ENCODE results near the gene MACIR. TPM values are rescaled to one million over a fixed set of nuclear protein-coding genes. Genes with fewer than 3 reads are reported as not detected.

MACIR gene
- total RNA-seq, 1 donor = 8.0 TPM

DNA sequence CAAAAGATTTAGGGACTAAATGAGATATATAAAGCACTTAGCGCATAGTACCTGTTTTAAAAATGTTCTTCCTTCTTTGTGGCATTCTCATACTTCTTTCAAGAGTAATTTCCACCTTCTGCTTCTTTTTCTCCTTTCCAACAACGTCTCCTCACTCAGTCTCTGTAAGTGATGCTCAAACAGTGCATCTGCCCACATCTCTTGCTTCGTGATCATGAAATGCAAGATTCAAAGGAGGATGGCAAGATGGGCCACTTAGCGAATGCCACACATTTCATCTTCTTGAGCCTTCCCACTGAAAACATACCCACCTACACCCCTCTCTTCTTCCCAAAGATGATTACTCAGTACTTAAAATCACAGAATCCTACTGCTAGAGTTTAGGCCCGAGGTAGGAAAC lies 36.9 kb downstream of the MACIR start:
- H3K36me3 ChIP-seq (ENCODE audit: insufficient read depth, low read length) = no peaks in the 10 kb centered on the region
- TF ChIP-seq, protein P1, sequence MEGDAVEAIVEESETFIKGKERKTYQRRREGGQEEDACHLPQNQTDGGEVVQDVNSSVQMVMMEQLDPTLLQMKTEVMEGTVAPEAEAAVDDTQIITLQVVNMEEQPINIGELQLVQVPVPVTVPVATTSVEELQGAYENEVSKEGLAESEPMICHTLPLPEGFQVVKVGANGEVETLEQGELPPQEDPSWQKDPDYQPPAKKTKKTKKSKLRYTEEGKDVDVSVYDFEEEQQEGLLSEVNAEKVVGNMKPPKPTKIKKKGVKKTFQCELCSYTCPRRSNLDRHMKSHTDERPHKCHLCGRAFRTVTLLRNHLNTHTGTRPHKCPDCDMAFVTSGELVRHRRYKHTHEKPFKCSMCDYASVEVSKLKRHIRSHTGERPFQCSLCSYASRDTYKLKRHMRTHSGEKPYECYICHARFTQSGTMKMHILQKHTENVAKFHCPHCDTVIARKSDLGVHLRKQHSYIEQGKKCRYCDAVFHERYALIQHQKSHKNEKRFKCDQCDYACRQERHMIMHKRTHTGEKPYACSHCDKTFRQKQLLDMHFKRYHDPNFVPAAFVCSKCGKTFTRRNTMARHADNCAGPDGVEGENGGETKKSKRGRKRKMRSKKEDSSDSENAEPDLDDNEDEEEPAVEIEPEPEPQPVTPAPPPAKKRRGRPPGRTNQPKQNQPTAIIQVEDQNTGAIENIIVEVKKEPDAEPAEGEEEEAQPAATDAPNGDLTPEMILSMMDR (IDR thresholded peaks at IDR 0.05; ENCODE audit: extremely low read depth, low read depth, low read length) = no peak
- no peaks in the 10 kb centered on the region for H3K27me3 ChIP-seq (ENCODE audit: insufficient read depth, low read length)
- H3K9me3 ChIP-seq (ENCODE audit: low read depth, low read length) = no peaks in the 10 kb centered on the region
- DNase-seq (ENCODE audit: insufficient read length, low spot score, missing footprints) = no peak
- no peak overlapping the region for H3K4me2 ChIP-seq (ENCODE audit: insufficient read depth, low read length)
- no peaks in the 10 kb centered on the region for H3K4me1 ChIP-seq (ENCODE audit: insufficient read depth, low read length)
- H3K27ac ChIP-seq (ENCODE audit: low read depth, low read length) = no peak overlapping the region
- no peak overlapping the region for H3K4me3 ChIP-seq (ENCODE audit: insufficient read depth, low read length)
- H2AFZ ChIP-seq (ENCODE audit: low read length) = no peak overlapping the region
- no peaks in the 10 kb centered on the region for H3K79me2 ChIP-seq (ENCODE audit: insufficient read depth, low read length)
- no peaks in the 10 kb centered on the region for H4K20me1 ChIP-seq (ENCODE audit: insufficient read depth, low read length)

DNA sequence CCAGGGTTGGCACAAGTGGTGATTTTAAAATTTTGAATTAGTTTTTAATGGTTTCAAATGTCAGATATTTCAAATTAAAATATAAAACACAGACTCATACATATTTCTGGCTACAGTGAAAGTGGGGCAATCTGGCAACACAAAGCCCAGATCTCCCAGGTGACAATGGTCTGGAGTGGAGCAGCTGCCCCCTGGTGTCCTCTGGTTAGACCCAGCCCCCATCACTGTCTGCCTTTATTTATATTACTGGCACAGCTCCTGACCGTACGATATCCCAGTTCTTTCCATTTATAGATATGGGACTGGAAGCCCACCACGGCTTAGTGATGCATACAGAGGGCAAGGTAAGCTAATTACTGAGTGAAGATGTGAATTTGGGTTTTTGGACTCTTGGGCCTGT lies 37.3 kb downstream of the MACIR start:
- H3K27me3 ChIP-seq (ENCODE audit: insufficient read depth, low read length) = no peaks in the 10 kb centered on the region
- H3K9me3 ChIP-seq (ENCODE audit: low read depth, low read length) = no peaks in the 10 kb centered on the region
- no peaks in the 10 kb centered on the region for H3K4me1 ChIP-seq (ENCODE audit: insufficient read depth, low read length)
- H3K27ac ChIP-seq (ENCODE audit: low read depth, low read length) = no peak overlapping the region
- TF ChIP-seq, protein P1 (IDR thresholded peaks at IDR 0.05; ENCODE audit: extremely low read depth, low read depth, low read length) = no peak
- no peaks in the 10 kb centered on the region for H4K20me1 ChIP-seq (ENCODE audit: insufficient read depth, low read length)
- DNase-seq (ENCODE audit: insufficient read length, low spot score, missing footprints) = no peak
- H3K79me2 ChIP-seq (ENCODE audit: insufficient read depth, low read length) = no peaks in the 10 kb centered on the region
- H2AFZ ChIP-seq (ENCODE audit: low read length) = no peak overlapping the region
- no peak overlapping the region for H3K4me2 ChIP-seq (ENCODE audit: insufficient read depth, low read length)
- H3K4me3 ChIP-seq (ENCODE audit: insufficient read depth, low read length) = no peak overlapping the region
- no peaks in the 10 kb centered on the region for H3K36me3 ChIP-seq (ENCODE audit: insufficient read depth, low read length)

DNA sequence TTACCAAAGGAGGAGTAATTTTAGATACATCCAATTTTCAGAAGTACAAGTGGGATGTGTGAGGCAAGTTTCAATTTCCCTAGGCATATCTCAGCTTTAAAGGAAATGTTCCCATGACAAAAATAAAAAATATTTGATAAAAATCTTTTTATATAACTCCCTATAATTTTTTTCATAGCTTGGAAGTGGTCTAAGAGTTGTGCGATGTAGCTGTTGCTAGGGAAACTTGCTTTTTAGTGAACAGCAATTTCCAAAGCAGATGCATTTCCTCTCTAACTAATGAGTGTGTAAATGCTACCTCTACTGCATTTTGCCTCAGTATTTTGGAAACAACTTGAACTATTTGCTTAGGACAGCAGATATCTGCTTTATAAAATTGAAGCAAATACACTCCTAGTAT lies 39.6 kb downstream of the MACIR start:
- no peak overlapping the region for H2AFZ ChIP-seq (ENCODE audit: low read length)

DNA sequence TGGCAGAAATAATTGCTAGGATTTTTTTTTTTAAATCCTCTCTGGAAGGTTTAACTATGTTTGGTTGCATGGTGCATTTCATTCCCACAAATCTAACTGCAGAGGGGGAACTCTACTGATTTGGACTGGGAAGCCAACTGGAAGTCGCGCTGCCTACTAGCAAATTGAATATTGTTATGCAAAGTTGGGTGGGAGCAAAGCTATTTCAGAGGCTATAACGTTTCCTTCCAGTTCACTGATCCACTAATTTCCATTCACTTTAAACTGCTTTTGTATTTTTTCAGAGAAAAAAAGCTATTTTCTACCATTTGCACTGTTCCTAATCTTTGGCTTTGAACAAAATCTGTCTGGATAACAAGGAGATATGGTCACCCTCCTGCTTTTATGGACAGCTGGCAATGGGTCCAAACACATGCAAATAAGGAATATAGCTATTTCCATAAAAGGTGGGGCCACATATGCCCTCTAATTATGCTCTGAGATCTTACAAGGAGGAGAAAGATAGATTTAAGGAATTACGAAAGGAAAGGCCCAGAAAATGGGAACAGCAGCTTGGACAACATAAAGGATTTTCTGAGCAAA lies 40.1 kb downstream of the MACIR start:
- no peak for DNase-seq (ENCODE audit: insufficient read length, low spot score, missing footprints)
- H4K20me1 ChIP-seq (ENCODE audit: insufficient read depth, low read length) = no peaks in the 10 kb centered on the region

More for the DNA sequence above, 39.6 kb downstream of the MACIR start:
- no peaks in the 10 kb centered on the region for H3K79me2 ChIP-seq (ENCODE audit: insufficient read depth, low read length)
- no peaks in the 10 kb centered on the region for H3K9me3 ChIP-seq (ENCODE audit: low read depth, low read length)
- no peaks in the 10 kb centered on the region for H3K36me3 ChIP-seq (ENCODE audit: insufficient read depth, low read length)
- H4K20me1 ChIP-seq (ENCODE audit: insufficient read depth, low read length) = no peaks in the 10 kb centered on the region
- TF ChIP-seq, protein P1 (IDR thresholded peaks at IDR 0.05; ENCODE audit: extremely low read depth, low read depth, low read length) = no peak
- no peaks in the 10 kb centered on the region for H3K4me1 ChIP-seq (ENCODE audit: insufficient read depth, low read length)
- no peaks in the 10 kb centered on the region for H3K27me3 ChIP-seq (ENCODE audit: insufficient read depth, low read length)
- H3K4me2 ChIP-seq (ENCODE audit: insufficient read depth, low read length) = no peak overlapping the region
- DNase-seq (ENCODE audit: insufficient read length, low spot score, missing footprints) = no peak
- H3K27ac ChIP-seq (ENCODE audit: low read depth, low read length) = no peak overlapping the region
- no peak overlapping the region for H3K4me3 ChIP-seq (ENCODE audit: insufficient read depth, low read length)

More for the DNA sequence above, 40.1 kb downstream of the MACIR start:
- H3K27ac ChIP-seq (ENCODE audit: low read depth, low read length) = no peak overlapping the region
- H3K27me3 ChIP-seq (ENCODE audit: insufficient read depth, low read length) = no peaks in the 10 kb centered on the region
- H3K4me1 ChIP-seq (ENCODE audit: insufficient read depth, low read length) = no peaks in the 10 kb centered on the region
- H3K36me3 ChIP-seq (ENCODE audit: insufficient read depth, low read length) = no peaks in the 10 kb centered on the region
- H3K4me2 ChIP-seq (ENCODE audit: insufficient read depth, low read length) = no peak overlapping the region
- no peak overlapping the region for H2AFZ ChIP-seq (ENCODE audit: low read length)
- no peaks in the 10 kb centered on the region for H3K9me3 ChIP-seq (ENCODE audit: low read depth, low read length)
- TF ChIP-seq, protein P1 (IDR thresholded peaks at IDR 0.05; ENCODE audit: extremely low read depth, low read depth, low read length) = no peak
- H3K4me3 ChIP-seq (ENCODE audit: insufficient read depth, low read length) = no peak overlapping the region
- H3K79me2 ChIP-seq (ENCODE audit: insufficient read depth, low read length) = no peaks in the 10 kb centered on the region
